H7 (cell line): ENCODE measurements around the gene GJB5. TPM values are rescaled to one million over a fixed set of nuclear protein-coding genes. Genes with fewer than 3 reads are reported as not detected.
A peak's percentile ranks its signal among the peaks of the same experiment; 100 is the strongest.

Experiments used
- DNase-seq: peaks from one replicate; pipeline ENCODE4 v3.0.0; 2012
- H3K27me3 ChIP-seq: 2 replicates; pipeline ENCODE4 v1.6.0; 2011; ENCODE audit warnings: mild to moderate bottlenecking, low read length; ENCODE audit not compliant: control insufficient read depth, insufficient read depth
- H3K36me3 ChIP-seq: replicated peaks from 2 replicates; pipeline ENCODE4 v1.5.1; 2011; ENCODE audit warnings: low read length; ENCODE audit not compliant: control insufficient read depth, insufficient read depth
- H3K4me3 ChIP-seq: 2 replicates; pipeline ENCODE4 v1.5.1; 2011; ENCODE audit warnings: low read depth, mild to moderate bottlenecking, control low read depth, low read length, moderate library complexity; ENCODE audit not compliant: insufficient read depth
- total RNA-seq: library from RNA; depleted of rRNA; stranded (reverse); fragments of >200 nt; shearing (Covaris generic); gene quantifications from 2 replicates; pipeline ENCODE4 v1.2.3, GENCODE V29; 2014

GJB5 gene
- total RNA-seq, 1 experiment from 2014 or later = 0.48 TPM

- no peaks in the 10 kb centered on the region for H3K36me3 ChIP-seq
- DNase-seq = peak; percentile 68
- H3K4me3 ChIP-seq = no peak overlapping the region
- H3K27me3 ChIP-seq = peaks cover 15% of the 10 kb centered on the region
Measured at GRCh38 chr1:34787461-34788420, 32.9 kb downstream of the GJB5 start.

GRCh38 chr1:34790985-34791384 is 36.1 kb downstream of the GJB5 start:
- H3K36me3 ChIP-seq = no peaks in the 10 kb centered on the region
- DNase-seq = no peak
- no peak overlapping the region for H3K4me3 ChIP-seq
- H3K27me3 ChIP-seq = peaks cover 22% of the 10 kb centered on the region

GRCh38 chr1:34792424-34792823 is 37.6 kb downstream of the GJB5 start:
- no peak for DNase-seq
- peak overlapping the region; percentile 48 for H3K4me3 ChIP-seq
- H3K27me3 ChIP-seq = peaks cover 22% of the 10 kb centered on the region
- H3K36me3 ChIP-seq = no peaks in the 10 kb centered on the region

- Histone ChIP-seq H3K27me3 (peaks cover 22% of the 10 kb centered on the region), H3K4me3 (peak within 1 kb of the TSS; percentile 48), H3K36me3 (no peaks in the 10 kb centered on the region)
- DNase-seq = peak; percentile 83
Measured at GRCh38 chr1:34792868-34793727, 38.3 kb downstream of the GJB5 start, which contains the start of gene GJA4. TSS of gene GJA4 (plus strand) at chr1:34792999. CDS start at chr1:34794214, 1,215 bp downstream.

GRCh38 chr1:34794001-34794789 is 39.3 kb downstream of the GJB5 start:
- Histone ChIP-seq H3K4me3 (no peak overlapping the region), H3K36me3 (no peaks in the 10 kb centered on the region)
- no peak for DNase-seq

GRCh38 chr1:34794790-34795180 is 39.9 kb downstream of the GJB5 start:
- Histone ChIP-seq H3K36me3 (no peaks in the 10 kb centered on the region), H3K4me3 (no peak overlapping the region), H3K27me3 (peaks cover 22% of the 10 kb centered on the region)
- DNase-seq = no peak

More at GRCh38 chr1:34794001-34794789, 39.3 kb downstream of the GJB5 start:
- H3K27me3 ChIP-seq = peaks cover 22% of the 10 kb centered on the region

- H3K4me3 ChIP-seq = no peak overlapping the region
- H3K36me3 ChIP-seq = no peaks in the 10 kb centered on the region
- H3K27me3 ChIP-seq = peaks cover 22% of the 10 kb centered on the region
- no peak for DNase-seq
Measured at GRCh38 chr1:34795916-34796315, 41.1 kb downstream of the GJB5 start.

- Histone ChIP-seq H3K36me3 (no peaks in the 10 kb centered on the region), H3K27me3 (peaks cover 18% of the 10 kb centered on the region), H3K4me3 (no peak overlapping the region)
- no peak for DNase-seq
Measured at GRCh38 chr1:34796990-34797389, 42.1 kb downstream of the GJB5 start.

- no peak for DNase-seq
- H3K4me3 ChIP-seq = no peak overlapping the region
- no peaks in the 10 kb centered on the region; the same call in 1 of the 2 replicates for H3K27me3 ChIP-seq
- no peaks in the 10 kb centered on the region for H3K36me3 ChIP-seq
Measured at GRCh38 chr1:34800214-34800613, 45.4 kb downstream of the GJB5 start.

GRCh38 chr1:34803770-34804169 is 48.9 kb downstream of the GJB5 start:
- Histone ChIP-seq H3K36me3 (no peaks in the 10 kb centered on the region), H3K27me3 (no peaks in the 10 kb centered on the region), H3K4me3 (no peak overlapping the region)
- no peak for DNase-seq

GRCh38 chr1:34806396-34806795 is 51.5 kb downstream of the GJB5 start:
- no peak for DNase-seq
- Histone ChIP-seq H3K4me3 (no peak overlapping the region), H3K36me3 (no peaks in the 10 kb centered on the region), H3K27me3 (no peaks in the 10 kb centered on the region)
